Fibroblast of the aortic adventitia (primary cell): ENCODE data around the gene CIDEB. TPM values are rescaled to one million over a fixed set of nuclear protein-coding genes. Genes with fewer than 3 reads are reported as not detected.

Experiments used
- DNase-seq: peaks from one replicate; pipeline ENCODE4 v3.0.0-alpha.2; 2010; ENCODE audit warnings: low read depth
- H3K4me3 ChIP-seq: 2 replicates; pipeline ENCODE4 v1.5.1; 2011; ENCODE audit warnings: low read depth, mild to moderate bottlenecking, control low read depth, low read length, moderate library complexity
- CTCF ChIP-seq: IDR thresholded peaks from 2 replicates; pipeline ENCODE4 v1.5.1; 2011; ENCODE audit warnings: mild to moderate bottlenecking, low read length, control low read depth, inconsistent platforms; ENCODE audit not compliant: insufficient read depth
- total RNA-seq: library from RNA; depleted of rRNA; stranded (reverse); fragments of >200 nt; gene quantifications from 2 replicates; pipeline ENCODE4 v1.2.3, GENCODE V29; 2012; ENCODE audit warnings: low replicate concordance

CIDEB gene
- total RNA-seq, 1 donor, result 4.2 TPM

GRCh38 chr14:24280797-24281460, 26.8 kb downstream of the CIDEB start:
- no peak overlapping the region for H3K4me3 ChIP-seq
- TF ChIP-seq CTCF, result no peak
- DNase-seq, result peak; percentile 57

- TF ChIP-seq CTCF, result no peak
- H3K4me3 ChIP-seq, result no peak overlapping the region
- DNase-seq, result no peak
Measured at GRCh38 chr14:24279301-24280186, 28.2 kb downstream of the CIDEB start.

GRCh38 chr14:24278424-24278823, 29.4 kb downstream of the CIDEB start:
- H3K4me3 ChIP-seq, result no peak overlapping the region
- no peak for TF ChIP-seq CTCF
- no peak for DNase-seq

- no peak for DNase-seq
- H3K4me3 ChIP-seq, result no peak overlapping the region
- no peak for TF ChIP-seq CTCF
Measured at GRCh38 chr14:24277606-24278321, 30.0 kb downstream of the CIDEB start.

- no peak for DNase-seq
- no peak for TF ChIP-seq CTCF
- H3K4me3 ChIP-seq, result no peak overlapping the region
Measured at GRCh38 chr14:24277071-24277470, 30.7 kb downstream of the CIDEB start.

GRCh38 chr14:24274101-24274543, 33.7 kb downstream of the CIDEB start:
- TF ChIP-seq CTCF, result no peak
- no peak for DNase-seq
- H3K4me3 ChIP-seq, result no peak overlapping the region
